Anterior cingulate cortex (tissue), 58 donors: Measurements from ENCODE around the gene ADAM22.

Experiments used
- DNase-seq, 58 donors: peaks; one replicate each; lab custom pipeline; 2025; lab: John Stamatoyannopoulos, UW

Gene ADAM22

DNA sequence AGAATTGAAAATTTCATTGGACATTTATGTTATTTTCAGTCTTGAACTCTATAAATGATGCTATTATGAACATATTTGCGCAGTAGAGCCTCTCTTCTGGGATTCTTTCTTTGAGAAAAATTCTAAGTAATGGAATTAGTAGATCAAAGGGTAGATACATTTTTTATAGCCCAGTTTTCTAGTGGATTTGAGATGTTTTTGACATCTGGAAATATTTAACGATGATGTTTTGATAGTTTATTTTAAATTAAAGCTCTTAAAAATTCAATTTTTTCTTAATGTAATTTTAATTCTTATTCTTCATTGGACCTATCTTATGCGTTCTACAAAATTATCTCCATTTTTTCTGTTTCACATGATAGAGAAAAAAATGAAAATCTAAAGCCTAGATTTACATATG is 103.0 kb downstream of the ADAM22 start:
- DNase-seq = no peak

DNA sequence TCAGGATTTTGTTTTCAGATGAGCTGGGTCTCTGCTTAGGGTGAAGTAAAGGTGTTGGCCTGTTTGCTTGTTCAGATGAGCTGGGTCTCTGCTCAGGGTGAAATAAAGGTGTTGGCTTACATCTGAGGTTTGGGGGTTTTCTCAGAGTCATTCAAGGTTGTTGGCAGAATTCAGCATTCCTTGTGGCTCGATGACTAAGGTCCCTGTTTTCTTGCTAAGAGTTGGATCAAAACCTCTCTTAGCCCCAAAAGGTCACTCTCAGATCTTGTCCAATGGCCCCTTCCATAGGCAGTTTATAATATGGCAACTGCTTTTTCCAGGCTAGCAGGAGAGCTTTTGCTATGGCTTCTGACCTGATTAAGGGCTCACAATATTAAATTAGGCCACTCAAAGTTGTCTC is 106.6 kb downstream of the ADAM22 start:
- DNase-seq = no peak

DNA sequence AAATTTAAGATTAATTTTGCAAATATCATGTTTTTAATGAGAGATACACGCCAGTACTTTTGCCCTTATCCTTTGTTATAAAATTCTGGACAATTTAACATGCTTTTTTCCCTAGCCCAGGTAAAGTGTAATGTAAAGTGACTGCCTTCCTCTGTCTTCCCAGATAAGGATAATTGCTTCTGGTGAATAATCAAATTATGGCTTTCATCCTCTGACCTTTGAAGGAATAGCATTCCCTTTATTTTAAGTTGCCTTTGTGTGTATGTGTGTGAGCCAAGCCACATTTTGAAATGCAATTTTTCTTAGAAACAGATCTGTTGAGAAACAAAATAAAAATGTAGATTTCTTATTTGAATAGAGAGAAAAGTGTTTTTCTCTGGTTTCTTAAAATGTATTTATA is 107.5 kb downstream of the ADAM22 start:
- DNase-seq = no peak

DNA sequence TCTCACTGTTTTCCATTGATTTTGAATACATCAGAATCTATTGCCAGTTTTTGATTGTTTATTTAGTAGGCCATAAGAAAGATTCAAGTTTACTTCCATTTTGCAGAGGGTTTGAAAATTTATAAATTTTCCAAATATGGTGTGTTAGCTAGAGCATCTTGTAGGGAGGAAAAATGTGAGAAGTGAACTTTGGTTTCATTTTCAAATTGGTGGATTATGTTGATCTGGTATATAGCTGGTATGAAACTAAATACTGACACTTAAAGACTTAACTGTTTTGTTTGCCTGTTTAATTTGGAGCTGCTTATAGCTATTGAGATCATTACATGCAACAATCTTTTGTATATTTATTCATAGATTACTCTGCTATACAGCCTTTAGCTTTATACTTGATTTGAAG is 108.1 kb downstream of the ADAM22 start:
- DNase-seq = no peak

DNA sequence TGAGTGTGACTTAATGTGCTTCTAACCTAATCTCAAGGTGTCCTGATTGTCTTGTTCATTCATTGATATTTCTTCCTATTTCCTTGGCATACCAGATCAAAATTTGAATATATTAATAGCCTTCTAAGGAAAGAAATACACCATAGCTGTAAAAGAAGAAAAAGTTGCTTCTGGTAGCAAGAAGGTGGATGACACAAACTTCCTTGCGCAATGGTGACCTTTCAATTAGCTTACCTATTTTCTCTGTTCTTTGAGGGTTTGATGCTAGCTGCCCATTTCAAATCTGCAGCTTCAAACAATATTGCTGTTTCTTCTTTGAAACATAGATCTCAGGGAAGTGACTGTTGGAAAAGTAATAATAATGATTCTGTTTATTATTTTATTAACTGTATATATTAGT is 108.8 kb downstream of the ADAM22 start:
- DNase-seq = no peak

DNA sequence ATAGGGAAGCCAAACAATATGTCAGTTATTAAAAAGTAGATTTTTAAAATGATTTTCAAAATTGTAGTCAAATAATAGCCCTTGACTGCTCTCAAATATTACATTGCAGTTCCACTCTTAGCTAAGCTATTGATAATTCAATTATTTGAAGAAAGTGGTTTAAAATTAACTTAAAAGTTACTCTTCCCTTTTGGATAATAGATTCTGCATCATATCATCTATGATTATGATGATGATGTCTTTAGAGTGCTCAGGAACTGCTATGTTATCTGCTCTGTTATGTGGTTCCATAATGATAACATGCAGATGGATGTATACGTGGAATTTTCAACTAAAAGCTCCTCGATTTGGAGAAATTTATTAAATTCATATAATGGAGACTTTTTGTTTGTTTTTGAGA is 110.0 kb downstream of the ADAM22 start:
- no peak for DNase-seq

DNA sequence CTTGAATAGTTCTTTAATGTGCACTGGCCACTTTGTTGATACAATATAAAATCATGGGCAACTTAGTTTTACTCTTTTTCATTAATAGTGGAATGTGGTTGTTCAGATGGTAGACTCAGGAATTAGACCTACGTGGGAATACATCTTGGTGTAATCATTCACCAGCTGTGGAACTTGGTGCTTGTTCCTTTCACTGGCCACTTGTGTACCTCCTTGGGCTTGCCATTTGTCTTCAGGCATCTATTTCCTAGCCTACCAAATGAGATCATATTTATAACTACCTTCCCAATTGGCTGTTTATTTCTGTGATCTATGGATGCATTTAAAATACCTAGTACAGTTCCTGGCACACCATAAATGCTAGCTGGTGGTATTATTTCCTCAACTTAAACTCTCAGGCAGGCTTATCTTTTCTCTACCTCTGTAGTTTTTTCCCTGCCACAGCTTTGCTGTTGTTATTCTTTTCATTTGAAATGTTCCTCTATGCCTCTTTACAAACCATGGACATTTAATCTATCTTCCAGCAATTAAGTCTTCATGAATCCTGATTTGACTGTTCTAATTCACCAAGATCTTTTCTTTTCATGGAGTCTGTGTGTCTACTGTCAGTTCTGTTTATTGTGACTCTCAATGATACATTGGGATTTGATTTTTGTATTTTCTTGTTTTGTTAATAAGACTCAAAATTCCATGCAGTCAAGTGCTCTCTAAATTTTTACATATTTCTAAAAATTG is 113.0 kb downstream of the ADAM22 start:
- no peak for DNase-seq

DNA sequence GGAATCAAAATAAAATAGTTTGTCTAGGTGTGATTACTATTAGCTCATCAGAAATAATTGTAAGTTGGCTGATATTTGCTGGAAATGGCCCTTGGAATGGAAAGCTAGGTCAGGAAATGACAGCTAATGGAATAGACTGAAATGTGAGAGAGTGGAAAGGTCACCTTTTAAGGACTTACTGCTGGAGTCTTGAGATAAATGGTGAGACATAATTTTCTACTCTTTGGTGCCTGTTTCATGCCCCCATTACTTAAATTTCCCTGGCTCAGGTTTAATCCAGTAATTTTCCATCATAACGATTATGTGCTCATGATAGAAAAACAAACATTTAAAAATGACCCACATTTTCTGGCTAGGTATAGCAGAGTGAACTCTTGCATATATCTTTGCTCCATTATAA is 123.6 kb downstream of the ADAM22 start:
- DNase-seq = no peak

DNA sequence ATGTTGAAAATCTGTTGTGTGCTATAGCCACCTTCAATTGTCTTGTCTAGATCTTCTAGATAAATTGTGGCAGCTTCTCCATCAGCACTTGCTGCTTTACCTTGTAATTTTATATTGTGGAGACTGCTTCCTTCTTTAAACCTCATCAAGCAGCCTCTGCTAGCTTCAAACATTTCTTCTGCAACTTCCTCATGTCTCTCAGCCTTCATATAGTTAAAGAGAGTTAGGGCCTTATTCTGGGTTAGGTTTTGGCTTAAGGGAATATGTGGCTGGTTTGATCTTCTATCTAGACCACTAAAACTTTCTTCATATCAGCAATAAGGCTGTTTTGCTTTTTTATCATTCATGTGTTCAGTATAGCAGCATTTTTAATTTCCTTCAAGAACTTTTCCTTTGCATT is 128.2 kb downstream of the ADAM22 start:
- no peak for DNase-seq

DNA sequence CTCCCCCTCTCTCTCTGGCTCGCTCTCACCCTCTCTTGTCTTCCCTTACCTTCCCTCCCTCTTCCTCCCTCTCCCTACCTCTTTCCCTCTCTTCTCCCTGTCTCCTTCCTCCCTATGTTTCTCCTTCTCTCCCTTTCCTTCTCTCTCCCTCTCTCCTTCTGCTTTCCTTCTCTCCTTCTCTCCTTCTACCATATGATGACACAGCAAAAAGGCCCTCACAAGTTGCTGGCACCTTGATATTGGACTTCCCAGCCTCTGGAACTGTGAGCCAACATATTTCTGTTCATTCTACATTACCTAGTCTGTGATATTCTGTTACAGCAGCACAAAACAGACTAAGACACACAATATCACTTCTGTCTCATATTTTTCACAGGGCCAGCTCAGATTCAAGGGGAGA is 135.0 kb downstream of the ADAM22 start:
- no peak for DNase-seq

DNA sequence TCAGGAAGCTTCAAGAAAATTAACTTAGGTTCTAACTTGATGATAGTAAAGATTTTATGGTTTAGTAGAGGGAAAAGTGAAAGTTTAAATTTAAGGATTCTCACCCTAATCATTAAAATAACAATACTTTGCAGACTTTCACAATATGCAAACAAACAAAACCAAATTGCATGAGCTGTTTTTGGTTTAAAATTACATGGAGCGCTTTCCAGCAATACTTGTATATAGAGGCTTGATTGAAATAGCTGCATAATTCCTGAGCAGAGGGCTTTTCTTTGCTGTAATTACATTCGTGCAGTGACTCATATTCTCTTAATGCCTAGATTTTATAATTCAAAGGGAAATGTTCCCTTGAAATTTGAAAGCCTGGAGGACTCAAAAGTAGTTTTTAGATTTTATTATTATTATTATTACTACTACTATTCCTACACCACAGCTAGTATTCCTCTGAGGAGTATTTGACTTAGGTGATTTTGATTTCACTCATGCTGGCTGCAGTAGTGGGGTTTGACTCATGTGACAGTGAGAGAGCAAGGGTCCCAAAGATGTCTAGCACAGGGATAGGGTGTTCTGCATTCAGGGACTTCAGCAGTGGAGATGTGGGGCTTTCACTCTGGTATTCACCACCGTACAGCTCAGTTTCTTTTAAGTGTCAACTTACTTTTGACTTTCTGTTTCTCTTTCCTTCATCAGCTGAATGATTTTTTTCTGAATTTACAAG is 138.1 kb downstream of the ADAM22 start:
- no peak for DNase-seq

DNA sequence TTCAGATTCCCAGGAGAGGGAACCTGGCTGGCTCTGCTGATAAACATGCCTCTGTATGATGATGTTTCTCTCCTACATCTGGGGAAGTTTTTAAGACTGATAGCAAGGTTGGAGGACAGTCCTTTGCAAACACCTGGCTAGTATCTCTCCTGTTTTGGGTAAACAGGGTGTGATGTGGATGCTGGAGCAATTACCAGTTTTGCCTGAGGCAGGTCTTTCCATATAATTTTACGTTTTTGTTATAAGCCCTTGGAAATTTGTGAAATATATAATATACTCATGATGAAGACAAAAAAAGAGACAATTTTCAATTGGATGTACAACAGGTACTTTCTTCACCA is 138.6 kb downstream of the ADAM22 start:
- DNase-seq = no peak

DNA sequence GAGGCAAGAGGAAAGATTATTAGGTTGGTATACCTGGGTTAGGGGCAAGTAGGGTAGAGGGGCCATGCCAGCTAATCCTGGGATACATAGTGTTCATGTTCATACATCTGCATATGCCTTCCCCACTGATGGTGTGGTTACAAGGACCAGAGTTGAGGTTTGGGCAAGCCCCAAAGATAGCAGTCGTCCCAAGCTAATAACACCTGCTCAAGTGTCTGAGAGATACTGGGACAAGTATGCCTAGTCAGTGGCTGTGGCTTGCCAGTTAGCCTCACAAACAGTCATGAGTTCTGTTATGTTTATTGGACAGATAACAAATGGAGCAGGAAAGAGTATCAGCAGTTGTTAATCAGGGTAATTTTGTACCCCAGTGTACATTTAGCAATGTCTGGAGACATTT is 139.6 kb downstream of the ADAM22 start:
- DNase-seq = no peak

DNA sequence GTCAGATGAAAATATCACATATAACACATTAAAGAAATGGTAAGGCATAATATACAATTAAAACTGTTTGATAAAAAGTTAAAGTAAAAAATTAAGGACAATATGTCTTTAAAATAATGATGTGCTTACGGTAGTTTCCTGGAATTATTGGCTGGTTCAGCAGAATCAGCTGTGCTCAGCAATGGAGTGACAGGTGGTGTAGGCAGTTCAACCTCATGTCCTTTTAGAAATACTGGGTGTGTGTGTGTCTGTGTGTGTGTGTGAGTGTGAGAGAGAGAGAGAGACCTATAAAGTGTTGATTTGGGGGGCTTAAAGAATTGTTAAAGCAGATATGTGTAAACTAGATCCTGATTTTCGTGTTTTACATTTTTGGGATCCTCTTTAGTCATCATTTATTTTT is 141.2 kb downstream of the ADAM22 start:
- DNase-seq = no peak

DNA sequence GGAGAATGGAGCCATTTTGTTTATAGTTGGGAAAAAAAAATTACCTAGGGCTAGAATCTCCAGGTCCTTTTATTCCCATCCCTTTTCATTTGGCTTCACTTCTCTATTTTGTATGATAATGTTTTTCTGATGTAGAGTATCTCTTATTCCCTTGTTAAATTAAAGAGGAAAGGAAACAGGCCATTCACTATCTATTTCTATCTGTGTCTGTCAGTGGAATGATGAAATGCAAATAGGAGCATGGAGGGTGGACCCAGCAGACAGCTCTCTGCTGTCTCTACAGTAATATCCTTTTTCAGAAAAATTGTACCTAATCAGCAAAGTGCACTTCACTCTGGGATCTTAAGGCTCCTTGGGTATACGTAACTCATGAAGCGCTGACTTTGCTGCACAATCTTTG is 149.8 kb downstream of the ADAM22 start:
- DNase-seq = no peak

DNA sequence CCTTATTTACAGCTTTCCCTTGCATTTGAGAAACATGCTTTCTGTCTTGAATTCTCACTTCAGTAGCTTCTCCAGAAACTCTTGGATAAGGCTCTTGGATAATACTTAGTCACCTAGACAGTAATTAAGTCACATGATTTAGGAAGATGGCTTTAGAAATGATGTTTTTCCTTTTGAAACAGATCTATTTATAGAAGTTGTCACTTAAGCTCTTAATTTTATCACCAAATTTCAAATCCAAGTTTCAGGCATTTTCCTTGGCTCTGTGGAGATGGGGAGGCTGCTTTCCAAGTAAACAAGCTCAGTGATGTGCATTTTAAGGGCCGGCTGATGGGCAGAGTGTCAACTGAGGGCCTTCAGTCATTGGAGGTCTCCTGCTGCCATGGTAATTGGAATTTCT is 155.5 kb downstream of the ADAM22 start:
- DNase-seq = peak in 5 of 58 donors; percentile 1 to 15 (median 2)

DNA sequence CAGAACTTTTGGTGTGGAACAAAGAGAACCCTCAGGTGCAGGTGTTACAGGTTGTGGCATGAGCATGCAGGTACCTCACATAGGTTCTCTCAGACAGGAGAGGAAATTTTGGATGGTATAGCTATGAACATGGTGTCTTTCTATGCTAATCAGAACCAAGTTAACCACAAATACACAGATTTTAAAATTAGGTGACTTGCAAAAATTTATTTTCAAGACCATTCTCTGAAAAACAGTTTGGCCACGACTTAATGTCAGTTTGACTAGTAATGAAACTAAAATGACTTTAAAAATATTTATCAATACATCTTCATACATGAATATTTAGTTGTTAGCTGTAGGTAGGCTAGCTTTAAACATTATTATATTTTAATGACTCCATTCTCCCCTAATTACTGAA is 156.2 kb downstream of the ADAM22 start:
- no peak for DNase-seq

DNA sequence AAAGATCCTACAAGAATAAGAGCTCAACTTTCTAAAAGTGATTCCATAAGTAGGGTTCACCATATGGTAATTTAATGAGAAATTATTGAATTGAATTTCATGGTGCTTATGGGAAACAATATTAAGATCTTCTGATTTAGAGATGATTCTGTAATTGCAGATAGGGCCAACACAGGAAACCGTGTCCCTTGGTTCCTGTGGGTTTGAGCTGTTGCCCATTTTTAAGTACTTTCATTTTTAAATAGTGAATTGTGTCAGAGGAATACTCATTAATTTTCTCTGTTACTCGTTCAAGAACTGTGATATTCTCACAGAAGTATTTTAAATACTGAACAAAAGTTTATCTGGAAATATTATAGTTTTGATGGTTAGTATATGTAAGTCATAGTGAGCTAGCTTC is 156.6 kb downstream of the ADAM22 start:
- no peak for DNase-seq

DNA sequence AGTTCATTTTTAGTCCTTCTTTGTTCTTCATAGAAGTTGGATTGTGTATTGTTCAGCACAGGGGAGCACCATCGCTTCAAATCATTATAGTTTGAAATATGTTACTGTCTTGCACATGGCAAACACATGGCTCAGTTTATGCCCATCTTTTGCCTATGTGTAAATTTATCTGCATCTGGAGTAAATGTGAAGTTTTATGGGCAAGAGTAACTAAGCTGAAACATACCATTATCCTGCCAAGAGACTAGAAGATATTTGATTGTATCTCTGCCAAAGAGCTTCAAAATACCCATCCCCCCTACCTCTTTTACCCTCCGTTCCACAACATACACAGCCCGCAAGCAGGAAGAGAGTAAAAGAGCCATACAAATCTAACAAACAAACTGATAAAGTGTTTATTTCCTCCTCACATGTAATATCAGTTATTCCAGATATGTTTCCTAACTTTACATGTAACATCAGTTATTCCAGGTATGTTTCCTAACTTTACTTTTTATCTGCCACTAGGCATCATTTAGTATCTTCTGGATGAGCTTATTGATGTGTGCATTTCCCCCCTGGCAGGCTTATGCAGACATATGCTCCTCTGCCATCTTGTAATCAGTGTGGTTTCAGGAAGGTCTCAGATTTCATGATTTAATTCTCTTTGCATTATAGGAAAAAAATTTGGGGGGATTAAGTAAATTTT is 158.1 kb downstream of the ADAM22 start:
- DNase-seq = no peak

DNA sequence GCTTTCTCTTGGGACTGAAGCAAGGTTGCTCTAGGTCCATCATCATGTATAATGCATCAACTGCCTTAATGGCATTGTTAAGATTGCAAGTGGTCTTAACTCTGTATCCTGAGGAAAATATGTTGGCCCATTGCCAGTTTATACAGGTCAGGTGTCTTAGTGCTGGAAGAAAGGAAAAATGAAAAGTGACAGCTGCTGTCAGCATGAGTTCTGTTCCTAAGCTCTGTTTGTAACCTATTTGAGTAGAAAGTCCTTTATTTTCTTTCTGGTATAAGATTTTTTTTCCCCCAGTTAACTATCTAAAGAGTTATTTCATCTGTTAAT is 158.6 kb downstream of the ADAM22 start:
- no peak for DNase-seq

DNA sequence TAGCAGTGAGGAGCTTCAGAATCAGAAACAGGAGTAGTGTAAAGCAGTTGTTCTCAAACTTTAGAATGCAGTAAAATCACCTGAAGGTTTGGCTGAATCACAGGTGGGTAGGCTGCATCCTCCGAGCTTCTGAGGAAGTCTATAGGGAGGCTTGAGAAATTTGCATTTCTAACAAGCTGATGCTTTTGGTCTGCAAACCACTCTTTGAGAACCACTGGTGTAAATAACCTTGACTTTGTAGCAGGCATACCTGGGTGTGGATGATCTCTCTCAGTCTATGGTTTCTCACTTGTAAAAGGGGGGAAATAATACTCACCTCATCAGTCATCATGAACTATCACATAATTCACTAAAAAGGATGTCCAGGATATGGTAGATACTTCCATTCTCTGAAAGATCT is 167.7 kb downstream of the ADAM22 start:
- no peak for DNase-seq

DNA sequence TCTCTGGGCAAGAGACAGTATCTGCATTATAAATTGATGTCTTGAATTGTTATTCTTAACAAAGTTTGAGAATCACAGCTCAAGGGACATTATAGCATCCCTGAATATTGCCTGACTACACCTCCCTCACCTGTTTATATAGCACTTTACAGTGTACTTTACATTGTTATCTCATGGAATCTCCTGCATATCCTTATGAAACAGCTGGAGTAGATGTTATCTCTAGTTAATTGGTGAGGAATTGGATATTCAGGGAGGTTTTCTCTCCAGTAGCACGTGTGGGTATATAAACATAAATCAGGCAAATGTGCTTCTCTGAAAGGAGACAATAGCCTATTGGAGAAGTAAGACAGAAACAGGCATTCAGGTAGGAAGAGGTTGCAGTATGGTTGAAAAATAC is 168.6 kb downstream of the ADAM22 start:
- no peak for DNase-seq
